Measurements from ENCODE around the gene GULP1. TPM values are rescaled to one million over a fixed set of nuclear protein-coding genes. Genes with fewer than 3 reads are reported as not detected.

The GULP1 gene
- total RNA-seq, 1 experiment from 2014 or later, result 76.0 TPM

DNA sequence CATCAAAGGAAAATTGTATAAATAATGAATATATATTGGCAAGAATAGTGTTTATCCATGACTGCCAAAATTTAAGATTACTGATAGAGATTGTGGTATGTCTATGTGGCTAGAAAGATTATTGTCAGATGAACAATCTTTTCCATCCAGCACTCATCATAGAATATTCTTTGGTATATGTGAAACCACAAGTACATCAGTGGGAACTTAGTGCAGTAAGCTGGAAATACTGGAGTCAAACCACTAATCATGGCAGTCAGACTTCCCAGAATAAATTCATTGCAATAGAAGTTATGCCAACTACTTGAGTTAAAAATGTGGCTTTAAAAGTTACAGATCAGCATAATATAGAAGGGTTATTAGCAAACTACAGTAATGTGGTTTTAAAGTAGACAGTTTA, 310.3 kb downstream of the GULP1 start:
- H2AFZ ChIP-seq (ENCODE audit: low read depth, low read length, poor library complexity, severe bottlenecking), result no peak overlapping the region
- no peak overlapping the region for H3K27ac ChIP-seq (ENCODE audit: low read depth, low read length)
- ChIA-PET RAD21 (ENCODE audit: low non-redundant PET in 1 of 2, low total read pairs in 2 of 2, uncharacterized antibody in 2 of 2, unreplicated experiment in 2 of 2) (no interaction called here), POLR2A (no interaction called here), CTCF (no interaction called here)
- no peaks in the 10 kb centered on the region for H3K36me3 ChIP-seq (ENCODE audit: control insufficient read depth in 1 of 2, insufficient read depth in 2 of 2, low read length in 2 of 2)
- BruUV-seq (replicated peaks), result no TSS peak
- TF ChIP-seq FOSL1 (IDR thresholded peaks at IDR 0.05; ENCODE audit: low read depth), result no peak
- no peak overlapping the region for H3K4me2 ChIP-seq (ENCODE audit: low read length)
- no peak overlapping the region for H3K4me3 ChIP-seq (replicated peaks in 1 of 2; ENCODE audit: low read depth in 1 of 2, low read length in 2 of 2)
- no peaks in the 10 kb centered on the region for H3K4me1 ChIP-seq (ENCODE audit: control insufficient read depth in 1 of 2, insufficient read depth in 2 of 2, low read length in 2 of 2)
- intact Hi-C loops (cut with micrococcal nuclease), result no loop called here
- DNase-seq (ENCODE audit: low read depth, low spot score) (no peak), ATAC-seq (no peak)
- H4K20me1 ChIP-seq (ENCODE audit: insufficient read depth), result no peaks in the 10 kb centered on the region
- no peaks in the 10 kb centered on the region for H3K27me3 ChIP-seq (ENCODE audit: insufficient read depth, low read length)
- no peak overlapping the region for H3K9ac ChIP-seq (ENCODE audit: low read length)
- no peaks in the 10 kb centered on the region for H3K9me3 ChIP-seq (ENCODE audit: control insufficient read depth in 1 of 2, insufficient read depth in 1 of 2, low read depth in 1 of 2, low read length in 2 of 2)
- H3K79me2 ChIP-seq (ENCODE audit: insufficient read depth, low read length), result no peaks in the 10 kb centered on the region
- no peaks in the 10 kb centered on the region for H3K9me2 ChIP-seq (ENCODE audit: insufficient read depth)

DNA sequence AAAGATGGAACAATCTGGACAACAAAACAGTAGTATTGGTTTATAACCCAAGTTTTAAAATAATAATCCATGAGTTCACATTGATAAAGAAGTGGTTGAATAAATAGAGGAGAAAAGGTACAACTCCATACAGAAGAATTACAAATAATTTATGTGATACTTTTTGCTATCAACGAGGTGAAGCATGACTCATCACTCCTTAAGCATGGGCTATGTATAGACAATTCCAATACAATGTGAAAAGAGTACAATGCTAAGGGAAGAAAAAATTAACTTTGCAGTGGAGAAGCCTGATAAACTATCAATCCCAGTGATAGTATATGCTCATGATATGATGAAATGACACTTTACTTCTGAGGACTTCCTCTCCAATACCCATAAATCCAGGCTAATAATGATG, 312.9 kb downstream of the GULP1 start:
- POLR2A ChIA-PET, result no interaction called here
- no peaks in the 10 kb centered on the region for H3K36me3 ChIP-seq (ENCODE audit: control insufficient read depth in 1 of 2, insufficient read depth in 2 of 2, low read length in 2 of 2)
- ATAC-seq (no peak), DNase-seq (ENCODE audit: low read depth, low spot score) (no peak)
- CTCF ChIA-PET, result no interaction called here
- intact Hi-C loops (cut with micrococcal nuclease), result no loop called here
- H4K20me1 ChIP-seq (ENCODE audit: insufficient read depth), result no peaks in the 10 kb centered on the region
- no peak overlapping the region for H3K4me2 ChIP-seq (ENCODE audit: low read length)
- no peak overlapping the region for H3K9ac ChIP-seq (ENCODE audit: low read length)
- BruUV-seq (replicated peaks), result no TSS peak
- no peaks in the 10 kb centered on the region for H3K79me2 ChIP-seq (ENCODE audit: insufficient read depth, low read length)
- H3K9me2 ChIP-seq (ENCODE audit: insufficient read depth), result no peaks in the 10 kb centered on the region
- H3K27ac ChIP-seq (ENCODE audit: low read depth, low read length), result no peak overlapping the region
- no peak overlapping the region for H3K4me3 ChIP-seq (replicated peaks in 1 of 2; ENCODE audit: low read depth in 1 of 2, low read length in 2 of 2)
- RAD21 ChIA-PET (ENCODE audit: low non-redundant PET in 1 of 2, low total read pairs in 2 of 2, uncharacterized antibody in 2 of 2, unreplicated experiment in 2 of 2), result no interaction called here
- no peak overlapping the region for H2AFZ ChIP-seq (ENCODE audit: low read depth, low read length, poor library complexity, severe bottlenecking)
- peaks cover 0 to 3% of the 10 kb centered on the region in 2 experiments; a peak in 2 of 4 replicates for H3K4me1 ChIP-seq (ENCODE audit: control insufficient read depth in 1 of 2, insufficient read depth in 2 of 2, low read length in 2 of 2)
- no peaks in the 10 kb centered on the region for H3K9me3 ChIP-seq (ENCODE audit: control insufficient read depth in 1 of 2, insufficient read depth in 1 of 2, low read depth in 1 of 2, low read length in 2 of 2)
- no peaks in the 10 kb centered on the region for H3K27me3 ChIP-seq (ENCODE audit: insufficient read depth, low read length)
- TF ChIP-seq CEBPB (IDR thresholded peaks at IDR 0.05; ENCODE audit: low read depth) (no peak), ZNF274 (IDR thresholded peaks at IDR 0.05; ENCODE audit: low read depth, low read length) (no peak), POLR2AphosphoS5 (IDR thresholded peaks at IDR 0.05; ENCODE audit: low read depth, low read length) (no peak), EZH2phosphoT487 (IDR thresholded peaks at IDR 0.05; ENCODE audit: borderline replicate concordance) (no peak), CBX3 (IDR thresholded peaks at IDR 0.05; ENCODE audit: low read depth) (no peak), POLR2A (IDR thresholded peaks at IDR 0.05; ENCODE audit: borderline replicate concordance, extremely low read depth, insufficient read depth, insufficient read length) (no peak), RAD21 (IDR thresholded peaks at IDR 0.05; ENCODE audit: low read depth) (no peak), EZH2 (IDR thresholded peaks at IDR 0.05) (no peak)
- TF ChIP-seq, protein P1, sequence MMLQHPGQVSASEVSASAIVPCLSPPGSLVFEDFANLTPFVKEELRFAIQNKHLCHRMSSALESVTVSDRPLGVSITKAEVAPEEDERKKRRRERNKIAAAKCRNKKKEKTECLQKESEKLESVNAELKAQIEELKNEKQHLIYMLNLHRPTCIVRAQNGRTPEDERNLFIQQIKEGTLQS (IDR thresholded peaks at IDR 0.05), result no peak
- TF ChIP-seq, protein P2, sequence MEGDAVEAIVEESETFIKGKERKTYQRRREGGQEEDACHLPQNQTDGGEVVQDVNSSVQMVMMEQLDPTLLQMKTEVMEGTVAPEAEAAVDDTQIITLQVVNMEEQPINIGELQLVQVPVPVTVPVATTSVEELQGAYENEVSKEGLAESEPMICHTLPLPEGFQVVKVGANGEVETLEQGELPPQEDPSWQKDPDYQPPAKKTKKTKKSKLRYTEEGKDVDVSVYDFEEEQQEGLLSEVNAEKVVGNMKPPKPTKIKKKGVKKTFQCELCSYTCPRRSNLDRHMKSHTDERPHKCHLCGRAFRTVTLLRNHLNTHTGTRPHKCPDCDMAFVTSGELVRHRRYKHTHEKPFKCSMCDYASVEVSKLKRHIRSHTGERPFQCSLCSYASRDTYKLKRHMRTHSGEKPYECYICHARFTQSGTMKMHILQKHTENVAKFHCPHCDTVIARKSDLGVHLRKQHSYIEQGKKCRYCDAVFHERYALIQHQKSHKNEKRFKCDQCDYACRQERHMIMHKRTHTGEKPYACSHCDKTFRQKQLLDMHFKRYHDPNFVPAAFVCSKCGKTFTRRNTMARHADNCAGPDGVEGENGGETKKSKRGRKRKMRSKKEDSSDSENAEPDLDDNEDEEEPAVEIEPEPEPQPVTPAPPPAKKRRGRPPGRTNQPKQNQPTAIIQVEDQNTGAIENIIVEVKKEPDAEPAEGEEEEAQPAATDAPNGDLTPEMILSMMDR (IDR thresholded peaks at IDR 0.05 in 2 of 3, conservative IDR thresholded peaks at IDR 0.05 in 1 of 3; ENCODE audit: borderline replicate concordance in 1 of 3, insufficient read depth in 1 of 3, low read depth in 2 of 3, low read length in 2 of 3), result no peak
- TF ChIP-seq, protein P3, sequence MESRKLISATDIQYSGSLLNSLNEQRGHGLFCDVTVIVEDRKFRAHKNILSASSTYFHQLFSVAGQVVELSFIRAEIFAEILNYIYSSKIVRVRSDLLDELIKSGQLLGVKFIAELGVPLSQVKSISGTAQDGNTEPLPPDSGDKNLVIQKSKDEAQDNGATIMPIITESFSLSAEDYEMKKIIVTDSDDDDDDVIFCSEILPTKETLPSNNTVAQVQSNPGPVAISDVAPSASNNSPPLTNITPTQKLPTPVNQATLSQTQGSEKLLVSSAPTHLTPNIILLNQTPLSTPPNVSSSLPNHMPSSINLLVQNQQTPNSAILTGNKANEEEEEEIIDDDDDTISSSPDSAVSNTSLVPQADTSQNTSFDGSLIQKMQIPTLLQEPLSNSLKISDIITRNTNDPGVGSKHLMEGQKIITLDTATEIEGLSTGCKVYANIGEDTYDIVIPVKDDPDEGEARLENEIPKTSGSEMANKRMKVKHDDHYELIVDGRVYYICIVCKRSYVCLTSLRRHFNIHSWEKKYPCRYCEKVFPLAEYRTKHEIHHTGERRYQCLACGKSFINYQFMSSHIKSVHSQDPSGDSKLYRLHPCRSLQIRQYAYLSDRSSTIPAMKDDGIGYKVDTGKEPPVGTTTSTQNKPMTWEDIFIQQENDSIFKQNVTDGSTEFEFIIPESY (IDR thresholded peaks at IDR 0.05; ENCODE audit: extremely low read depth, insufficient replicate concordance, low read length), result no peak
